NCI-H524 (cell line): ENCODE measurements around the gene ZMIZ1.
A peak's percentile ranks its signal among the peaks of the same experiment; 100 is the strongest.

Source experiments
- DNase-seq, 2 experiments: peaks; one replicate each; lab custom pipeline; 2025; lab: John Stamatoyannopoulos, UW

The ZMIZ1 gene

DNA sequence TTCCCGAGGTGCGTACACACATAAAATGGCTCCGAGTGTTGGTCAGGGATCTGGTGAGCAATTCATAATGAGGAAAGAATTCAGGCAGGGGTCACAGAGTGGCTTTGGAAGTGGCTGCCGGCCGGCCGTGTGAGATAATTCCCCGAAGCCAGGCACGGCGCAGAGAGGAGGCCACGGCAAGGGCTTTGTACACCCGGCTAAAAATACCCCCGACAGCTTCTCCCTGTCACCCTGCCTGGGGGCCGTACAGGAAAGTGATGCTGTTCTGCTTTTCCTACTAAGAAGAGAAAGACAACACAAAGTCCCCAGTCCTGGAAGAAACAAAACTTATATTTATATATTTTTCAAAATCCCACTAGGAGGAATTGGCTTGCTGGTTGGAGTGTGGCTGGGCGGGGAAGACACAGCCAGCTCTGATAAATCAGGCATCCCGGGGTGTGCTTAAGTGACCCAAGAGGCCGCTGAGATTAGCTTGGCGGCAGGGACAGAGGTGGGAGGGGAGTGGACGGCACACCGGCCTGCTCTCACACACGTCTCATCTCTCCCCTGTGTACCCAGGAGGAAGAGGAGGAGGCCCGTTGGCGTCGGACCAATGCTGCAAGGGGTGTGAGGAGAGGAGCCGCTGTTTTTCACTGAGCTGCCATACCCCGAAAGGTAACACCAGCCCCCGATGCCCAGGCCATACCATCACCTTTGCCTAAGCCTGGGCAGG lies 70.5 kb downstream of the ZMIZ1 start:
- no peak for DNase-seq

- no peak for DNase-seq
Measured at GRCh38 chr10:79140085-79140793, 71.5 kb downstream of the ZMIZ1 start.

DNA sequence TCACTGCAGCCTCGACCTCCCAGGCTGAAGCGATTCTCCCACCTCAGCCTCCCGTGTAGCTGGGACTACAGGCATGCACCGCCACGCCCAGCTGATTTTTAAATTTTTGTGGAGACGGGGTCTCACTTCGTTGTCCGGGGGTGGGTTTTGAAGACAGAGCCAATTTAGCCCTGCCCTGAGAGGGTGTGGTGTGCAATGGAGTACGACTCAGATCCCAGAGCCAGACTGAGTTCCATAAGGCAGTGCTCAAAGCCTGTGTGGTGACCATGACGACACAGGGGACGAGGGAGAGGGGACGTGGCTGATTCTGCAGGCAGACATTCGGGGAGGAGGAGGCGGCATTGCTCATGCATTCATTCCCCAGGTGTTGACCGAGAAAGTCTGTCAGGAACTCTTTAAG lies 72.1 kb downstream of the ZMIZ1 start:
- DNase-seq = no peak

GRCh38 chr10:79142064-79142491 lies 73.3 kb downstream of the ZMIZ1 start:
- no peak for DNase-seq

DNA sequence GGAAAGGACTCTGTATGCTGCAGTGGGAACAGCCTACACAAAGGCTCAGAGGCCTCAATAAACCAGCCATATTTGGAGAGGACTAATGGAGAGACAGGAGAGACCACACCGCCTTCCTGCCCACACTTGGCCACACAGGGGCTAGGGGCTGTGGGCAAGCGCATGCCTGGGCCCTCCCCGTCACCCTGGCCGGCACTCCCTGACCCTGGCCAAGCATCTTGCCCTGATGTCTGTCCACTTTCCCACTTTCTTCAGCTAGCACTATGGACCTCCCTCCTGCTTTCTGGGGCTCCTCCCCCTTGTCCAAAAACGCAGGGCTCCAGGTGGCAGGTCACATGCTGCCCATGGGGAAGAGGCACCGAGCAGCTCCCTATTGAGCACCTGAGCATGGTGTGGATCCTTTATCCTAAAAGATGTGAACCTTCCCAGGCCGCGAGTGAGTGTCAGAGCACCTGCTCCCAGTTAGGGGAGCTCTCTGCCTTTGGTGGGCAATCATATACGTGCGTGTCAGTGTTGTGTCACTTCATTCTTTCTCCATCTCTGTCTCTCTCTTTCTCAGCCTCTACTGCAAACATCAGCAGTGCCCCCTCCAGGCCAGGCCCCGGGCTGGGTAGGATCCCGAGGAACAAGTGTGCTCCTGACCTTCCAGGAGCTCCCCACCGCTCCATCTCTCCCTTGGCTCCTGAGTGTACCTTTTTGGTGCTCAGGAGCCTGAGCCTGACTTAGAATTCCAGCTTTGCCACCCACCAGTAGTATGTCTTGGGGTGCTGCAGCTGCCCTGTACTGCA lies 74.0 kb downstream of the ZMIZ1 start:
- peak in 1 of 2 experiments; percentile 17 for DNase-seq

- DNase-seq = peak; percentile 50 to 82
Measured at GRCh38 chr10:79143879-79144278, 75.1 kb downstream of the ZMIZ1 start.

DNA sequence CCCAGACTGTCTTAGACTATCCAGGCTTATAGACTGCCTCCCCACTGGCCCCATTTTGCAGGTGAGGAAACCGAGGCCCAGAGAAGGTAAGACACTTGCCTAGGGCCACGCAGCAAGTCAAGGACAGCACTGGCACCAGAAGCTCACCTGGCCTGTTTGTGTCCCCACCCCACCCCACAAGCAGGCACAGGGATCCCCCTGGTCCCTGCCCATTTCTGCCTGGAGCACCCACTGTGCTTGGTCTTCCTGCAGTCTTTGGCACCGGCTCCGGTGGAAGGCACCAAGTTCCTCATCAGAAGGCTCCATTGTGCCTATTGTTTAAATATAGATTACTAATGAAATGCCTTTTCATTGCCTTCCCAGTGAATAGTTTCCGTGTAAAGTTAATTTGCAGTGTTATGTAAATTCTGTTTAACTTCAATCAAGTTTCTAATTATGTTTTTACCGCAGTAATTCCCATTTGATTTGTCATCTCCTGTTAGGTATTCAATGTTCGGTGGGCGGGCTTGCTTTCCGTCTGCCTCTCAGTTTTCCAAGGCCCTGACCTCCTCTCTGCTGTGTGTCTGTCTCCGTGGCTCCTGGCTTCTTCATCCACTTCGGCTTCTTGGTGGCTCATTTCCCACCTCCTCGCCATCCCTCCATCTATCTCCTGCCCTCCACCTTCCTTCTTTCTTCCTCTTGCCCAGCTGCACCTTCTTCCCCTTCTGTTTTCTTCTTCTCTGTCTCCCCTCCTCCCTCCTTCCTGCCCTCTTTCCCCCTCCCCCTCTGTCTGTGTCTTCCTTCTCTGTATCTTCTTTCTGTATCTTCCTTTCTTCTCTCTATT lies 75.8 kb downstream of the ZMIZ1 start:
- no peak for DNase-seq

- no peak for DNase-seq
Measured at GRCh38 chr10:79145174-79145483, 76.4 kb downstream of the ZMIZ1 start.

DNA sequence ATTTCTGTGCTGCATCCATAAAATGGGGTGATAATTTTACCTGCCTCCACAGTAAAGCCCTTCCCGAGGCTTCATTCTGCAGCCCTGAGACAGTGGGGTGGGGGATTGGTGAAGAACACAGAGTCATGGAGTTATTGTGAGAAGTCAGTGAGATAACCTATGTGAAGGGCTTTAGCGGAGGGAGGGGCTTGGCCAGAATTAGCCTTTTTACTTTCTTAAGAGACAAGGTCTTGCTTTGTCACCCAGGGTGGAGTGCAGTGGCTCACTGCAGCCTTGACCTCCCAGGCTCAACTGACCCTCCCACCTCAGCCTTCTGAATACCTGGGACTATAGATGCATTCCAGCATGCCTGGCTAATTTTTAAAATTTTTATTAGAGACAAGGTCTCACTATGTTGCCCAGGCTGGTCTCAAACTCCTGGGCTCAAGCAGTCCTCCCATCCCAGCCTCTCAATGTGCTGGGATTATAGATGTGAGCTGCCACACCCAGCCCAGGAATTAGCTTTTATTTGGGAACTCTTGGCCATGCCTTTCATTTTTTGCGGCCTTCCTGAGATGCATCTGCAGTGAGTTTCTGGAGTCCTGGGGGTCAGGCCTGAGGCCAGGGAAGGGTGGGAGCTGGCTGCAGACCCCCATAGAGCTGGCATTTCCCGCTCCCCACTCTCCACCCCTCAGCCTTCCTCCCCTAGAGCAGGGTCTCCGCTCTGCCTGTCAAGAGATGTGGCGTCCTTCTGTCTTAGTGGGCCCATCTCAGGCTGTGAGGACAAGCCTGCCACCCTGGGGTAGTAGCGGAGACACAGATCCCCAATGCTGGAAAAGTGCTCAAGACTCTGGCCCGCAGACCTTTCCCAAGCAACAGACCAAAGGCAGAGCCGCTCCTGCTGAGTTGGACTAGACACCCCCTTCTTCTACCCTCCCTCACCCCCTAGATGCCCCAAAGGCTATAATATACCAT lies 77.0 kb downstream of the ZMIZ1 start:
- no peak for DNase-seq

DNA sequence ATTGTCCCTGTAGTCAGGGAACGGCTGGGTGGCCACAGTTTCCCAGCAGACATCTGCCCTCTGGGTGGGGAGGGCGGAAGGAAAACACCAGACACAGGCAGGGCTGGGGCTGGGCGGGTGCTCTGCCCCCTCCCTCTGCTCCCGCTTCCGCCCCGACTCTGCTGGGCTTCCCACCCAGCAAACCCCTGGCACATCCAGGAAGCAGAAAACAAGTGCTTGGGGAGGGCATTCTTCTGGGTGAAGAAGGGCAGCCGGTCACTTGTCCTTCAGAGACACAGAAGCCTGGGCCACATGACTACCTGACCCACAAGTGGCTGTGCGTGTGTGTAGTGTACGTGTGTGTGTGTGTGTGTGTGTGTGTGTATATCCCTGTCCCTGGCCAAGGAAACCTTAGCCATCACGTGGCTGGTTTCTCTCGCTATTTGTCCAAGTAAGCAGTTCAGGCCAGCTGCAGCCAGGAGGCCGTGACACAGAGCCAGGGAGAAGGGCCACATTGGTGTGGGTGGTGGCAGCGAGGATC lies 77.9 kb downstream of the ZMIZ1 start:
- DNase-seq = no peak

DNA sequence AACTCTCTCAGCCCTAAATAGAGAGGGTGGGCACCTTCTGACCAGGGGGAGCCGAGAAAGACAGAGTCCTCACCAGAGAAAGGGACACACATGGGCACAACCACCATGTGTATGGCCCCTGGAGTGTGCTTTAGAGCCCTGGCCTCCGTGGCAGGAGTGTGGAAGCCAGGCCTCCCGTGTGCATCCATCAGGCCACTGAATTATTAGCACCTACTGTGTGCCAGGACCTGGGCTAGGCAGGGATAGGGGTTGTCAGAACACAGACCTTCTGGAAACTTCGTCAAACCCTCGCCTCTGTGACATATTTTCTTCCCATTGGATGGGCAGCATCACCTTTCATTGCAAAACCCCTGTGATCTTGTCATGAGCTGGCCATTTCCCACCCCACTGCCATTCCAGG lies 78.5 kb downstream of the ZMIZ1 start:
- no peak for DNase-seq

DNA sequence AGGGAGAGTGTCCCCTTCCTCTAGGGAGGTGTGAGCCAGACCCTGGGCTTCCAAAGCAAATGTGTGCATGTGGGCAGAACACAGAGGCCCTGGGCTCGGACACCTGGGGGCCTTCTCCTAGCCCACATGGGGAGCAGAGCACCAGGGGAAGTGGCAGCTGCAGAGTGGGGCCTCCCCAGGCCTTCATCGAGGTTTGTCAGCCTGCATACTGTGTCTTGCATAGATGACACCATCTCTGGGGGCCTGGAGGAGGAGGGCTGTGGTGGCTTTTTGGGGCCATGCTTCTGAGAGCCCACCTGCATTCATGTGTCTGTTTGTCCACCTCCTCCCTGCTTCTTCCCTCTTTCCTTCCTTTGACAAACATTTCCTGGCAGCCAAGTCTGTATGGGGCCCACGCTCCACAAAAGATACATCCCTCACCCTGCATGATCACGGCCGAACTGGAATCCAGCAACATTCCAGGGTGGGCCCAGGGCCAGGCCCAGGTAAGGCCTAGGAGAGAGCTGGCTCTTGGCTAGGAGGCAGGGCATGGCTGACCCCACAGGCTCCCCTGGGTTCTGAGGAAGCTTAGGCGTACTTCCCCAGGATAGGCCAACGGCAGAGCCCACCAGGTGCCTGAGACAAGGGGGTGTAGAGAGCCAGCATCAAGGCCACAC lies 79.2 kb downstream of the ZMIZ1 start:
- DNase-seq = no peak

DNA sequence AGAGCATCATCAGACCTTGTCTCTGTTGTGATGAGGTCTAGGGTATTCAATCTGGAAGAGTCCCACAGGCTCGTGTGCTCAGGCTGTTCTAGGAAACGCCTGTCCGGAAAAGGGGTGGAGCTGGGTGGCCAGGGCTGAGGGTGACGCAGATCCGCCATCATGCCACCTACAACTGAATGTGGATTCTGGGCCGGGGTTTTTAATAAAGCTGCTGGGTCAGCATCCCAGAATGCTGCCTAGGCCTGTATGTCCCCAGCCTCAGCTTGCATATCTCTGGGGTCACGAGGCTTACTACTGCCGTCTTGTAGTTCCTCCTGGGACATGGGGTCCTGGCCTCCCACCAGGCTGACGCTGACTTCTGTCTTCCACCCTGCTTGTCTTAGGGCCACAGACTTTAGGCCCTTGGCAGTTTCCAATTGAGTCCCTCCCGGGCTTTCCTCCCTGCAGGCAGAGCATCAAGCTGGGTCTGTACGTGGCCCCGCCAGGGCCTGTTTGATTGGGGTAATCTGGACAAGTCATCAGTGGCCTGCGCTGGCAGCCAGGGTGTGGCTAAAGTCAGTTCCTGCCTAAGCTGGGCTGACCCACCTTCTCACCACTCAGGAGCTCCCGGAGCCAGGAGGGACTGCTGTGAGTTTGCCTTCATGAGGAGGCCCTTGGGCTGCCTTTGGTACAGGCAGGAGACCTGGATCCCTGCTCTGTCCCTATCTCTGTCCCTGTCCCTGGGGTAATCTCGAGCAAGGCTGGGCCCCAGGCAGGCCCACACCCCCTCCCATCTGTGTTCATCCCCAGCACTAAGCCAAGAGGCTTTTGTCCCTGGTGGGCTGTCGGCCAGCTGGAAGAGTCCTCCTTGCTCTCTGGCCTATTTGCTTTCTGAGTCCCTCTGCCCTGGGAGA lies 79.9 kb downstream of the ZMIZ1 start:
- DNase-seq = peak in 1 of 2 experiments; percentile 35

DNA sequence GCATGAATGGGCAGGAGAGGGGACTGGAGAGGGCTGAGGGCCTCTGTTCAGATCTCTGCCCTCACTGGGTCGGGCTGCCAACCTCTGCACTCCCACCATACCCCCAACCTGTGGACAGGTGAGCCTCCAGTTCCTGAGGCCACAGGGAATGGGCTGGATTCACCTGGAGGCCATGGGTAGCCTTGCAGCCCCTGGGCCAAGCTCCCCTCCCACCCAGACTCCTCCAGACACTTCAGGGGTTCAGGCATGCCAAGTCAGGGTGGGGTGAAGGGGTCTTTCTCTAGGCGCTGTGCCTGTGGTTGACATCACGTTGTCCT lies 80.5 kb downstream of the ZMIZ1 start:
- DNase-seq = no peak

GRCh38 chr10:79149662-79150443 lies 81.1 kb downstream of the ZMIZ1 start:
- DNase-seq = no peak

- no peak for DNase-seq
Measured at GRCh38 chr10:79150444-79150754, 81.6 kb downstream of the ZMIZ1 start.

GRCh38 chr10:79152423-79152817 lies 83.7 kb downstream of the ZMIZ1 start:
- no peak for DNase-seq

DNA sequence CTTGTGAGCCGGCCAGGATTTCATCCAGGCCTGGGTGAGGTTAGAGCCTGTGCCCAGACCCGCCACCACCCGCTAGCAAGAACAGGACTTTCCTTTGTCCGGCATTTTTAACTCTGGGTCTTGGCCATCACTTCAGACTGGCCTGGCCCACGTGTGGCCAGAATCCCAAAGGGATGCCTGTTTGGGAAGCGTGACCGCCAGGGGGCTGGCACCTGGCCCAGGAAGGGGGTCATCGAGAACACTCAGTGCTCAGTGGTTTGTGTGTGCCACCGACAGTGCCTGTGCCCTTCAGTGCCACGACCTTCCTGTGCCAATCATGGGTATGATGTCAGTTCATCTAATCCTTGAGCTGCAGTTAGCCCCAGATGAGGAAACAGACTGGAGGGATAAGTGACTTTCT lies 85.0 kb downstream of the ZMIZ1 start:
- DNase-seq = no peak
